Fibroblast of skin of right biceps (primary cell): Measurements from ENCODE around the gene MCOLN3.
"Not testable (repeated sequence)": the region's sequence is repeated elsewhere in the genome, so short reads cannot be mapped to it uniquely, and the experiment has no call there.

Source experiments
- DNase-seq: peaks from one replicate; pipeline ENCODE4 v3.0.0-alpha.2; 2013

MCOLN3 gene

DNA sequence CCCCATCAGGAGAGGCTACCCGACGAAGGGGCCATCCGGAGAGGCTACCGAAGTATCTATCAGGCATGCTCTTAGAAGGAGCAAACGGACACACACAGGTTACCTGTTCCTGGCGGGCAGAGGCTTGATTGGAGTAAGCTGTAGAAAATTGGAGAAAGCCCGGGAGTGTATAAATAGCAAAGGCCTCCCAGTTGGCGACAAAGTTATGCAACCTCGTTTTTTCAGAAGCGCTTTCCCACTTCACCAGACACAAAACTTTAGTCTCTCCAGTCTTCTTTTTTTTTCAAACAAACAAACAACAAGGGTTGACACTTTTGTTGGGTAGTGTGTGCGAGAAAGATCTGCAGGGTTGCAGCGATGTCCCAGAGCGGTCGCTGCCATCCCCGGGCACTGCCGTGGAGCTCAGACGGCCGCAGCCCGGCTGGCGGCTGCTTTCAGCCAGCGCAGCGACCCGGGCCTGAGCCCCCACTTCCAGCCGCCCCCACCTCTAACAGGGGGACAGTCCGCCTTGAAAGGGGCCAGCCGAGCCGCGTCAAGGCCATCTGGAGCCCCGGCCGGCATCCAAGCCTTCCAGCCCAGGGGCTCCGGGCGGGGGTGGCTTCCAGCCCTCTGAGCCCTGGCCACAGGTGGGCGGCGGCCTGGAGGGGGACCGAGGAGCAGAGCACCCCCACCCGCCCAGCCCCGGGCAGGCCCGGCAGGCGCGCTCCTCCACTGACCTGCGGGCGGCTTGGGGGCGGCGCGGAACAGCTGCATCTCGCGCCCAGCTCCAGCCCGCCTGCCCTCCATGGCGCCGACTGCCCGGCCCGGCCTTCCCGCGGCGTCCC is 616 bp downstream of the MCOLN3 start:
- DNase-seq = no peak

DNA sequence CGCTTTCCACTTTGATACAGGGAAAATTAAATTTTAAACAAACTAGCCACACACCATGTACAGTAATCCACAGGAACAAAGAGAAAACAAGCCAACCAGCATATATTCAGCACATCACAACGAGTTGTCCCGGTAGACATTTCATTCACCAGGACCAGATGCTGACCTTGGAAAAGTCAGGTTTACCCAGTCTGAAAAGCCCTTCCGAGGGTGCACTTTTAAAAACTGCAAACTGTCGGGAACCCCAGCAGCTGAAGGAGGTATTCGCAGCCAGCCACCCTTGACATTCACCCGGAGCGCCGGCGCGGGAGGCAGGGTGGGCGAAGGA is 1.2 kb downstream of the MCOLN3 start:
- DNase-seq = no peak

DNA sequence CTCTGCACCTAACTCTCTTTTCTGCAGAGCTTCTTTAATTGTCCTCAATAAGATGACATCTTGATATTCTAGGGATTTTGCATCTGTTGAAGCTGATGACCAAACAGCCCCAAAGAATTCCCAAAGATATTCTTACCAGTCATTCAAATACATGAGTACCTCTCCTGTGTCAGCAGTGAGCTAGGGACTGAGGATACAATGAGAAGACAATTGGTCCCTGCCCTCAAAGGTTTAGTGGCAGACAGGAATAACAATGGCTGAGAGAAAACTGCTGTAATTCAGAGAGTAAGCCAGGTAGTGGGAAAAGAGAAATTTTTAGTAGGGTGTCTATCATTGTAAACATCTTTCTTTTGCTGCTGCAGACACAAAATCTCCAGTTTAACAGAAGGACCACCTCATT is 5.9 kb downstream of the MCOLN3 start:
- DNase-seq = no peak

DNA sequence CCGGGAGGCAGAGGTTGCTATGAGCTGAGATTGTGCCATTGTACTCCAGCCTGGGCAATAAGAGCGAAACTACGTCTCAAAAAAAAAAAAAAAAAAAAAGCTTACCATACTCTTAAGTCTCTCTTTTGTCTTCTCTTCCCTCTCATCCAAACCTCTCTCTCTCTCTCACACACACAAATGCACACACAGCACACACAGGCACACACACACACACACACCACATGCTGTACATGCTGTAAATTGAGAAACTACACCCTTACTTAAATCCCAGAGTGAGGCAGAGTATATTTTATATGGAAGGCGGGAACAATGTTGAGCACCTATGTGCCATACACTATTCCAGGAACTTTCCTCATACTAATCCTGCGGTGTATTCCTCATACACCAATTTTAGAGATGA is 6.5 kb downstream of the MCOLN3 start:
- no peak for DNase-seq

DNA sequence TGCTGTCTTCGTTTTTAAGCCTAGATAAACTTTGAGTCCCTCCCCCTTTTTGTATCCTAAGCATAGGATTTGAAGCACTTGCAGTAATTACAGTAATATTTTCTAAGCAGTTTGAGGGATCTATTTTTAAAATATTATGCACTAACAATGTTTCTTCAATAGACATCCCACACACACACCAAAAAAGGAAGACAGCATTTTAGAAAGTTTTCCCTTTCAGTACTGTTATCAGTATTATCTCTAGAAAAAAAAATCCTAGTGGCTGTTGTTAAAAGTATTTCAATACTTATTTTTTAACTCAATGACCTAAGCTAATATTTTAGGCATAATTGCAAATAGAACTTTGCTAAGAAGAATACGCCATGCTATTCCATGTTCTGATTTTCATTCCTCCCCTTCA is 15.1 kb downstream of the MCOLN3 start:
- DNase-seq = no peak

DNA sequence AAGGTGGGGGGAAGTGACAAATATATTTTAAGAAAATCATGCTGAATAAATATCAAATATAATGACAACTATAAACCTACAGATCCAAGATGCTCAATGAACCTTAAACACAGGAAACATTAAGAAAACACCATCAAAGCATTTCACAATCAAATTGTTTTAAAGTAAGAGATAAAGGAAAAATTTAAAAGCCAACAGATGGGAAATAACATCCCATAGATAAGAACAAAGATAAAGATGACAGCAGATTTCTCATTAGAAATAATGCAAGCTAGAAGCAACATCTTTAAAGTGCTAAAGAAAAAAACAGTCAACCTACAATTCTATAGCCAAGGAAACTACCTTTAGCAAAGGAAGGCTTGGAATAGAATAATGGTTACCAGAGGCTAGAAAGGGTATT is 17.8 kb downstream of the MCOLN3 start:
- DNase-seq = no peak

DNA sequence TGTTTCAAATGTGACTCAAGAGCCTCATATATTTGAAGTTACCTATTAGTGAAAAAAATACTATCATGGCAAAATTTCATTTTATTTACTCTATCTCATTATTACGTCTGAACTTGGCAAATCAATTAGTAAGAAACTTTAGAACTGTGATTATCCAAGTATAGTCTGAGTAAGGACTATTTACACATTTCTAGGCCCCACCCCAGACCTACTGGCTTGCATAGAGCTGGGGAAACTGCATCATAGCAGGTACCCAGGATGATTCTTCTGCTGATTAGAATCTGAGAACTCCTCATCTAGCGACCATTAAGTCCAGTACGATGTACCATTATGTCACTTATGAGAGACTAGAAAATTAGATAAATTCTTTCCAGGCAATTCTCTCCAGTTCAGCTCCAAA is 20.1 kb downstream of the MCOLN3 start:
- no peak for DNase-seq

DNA sequence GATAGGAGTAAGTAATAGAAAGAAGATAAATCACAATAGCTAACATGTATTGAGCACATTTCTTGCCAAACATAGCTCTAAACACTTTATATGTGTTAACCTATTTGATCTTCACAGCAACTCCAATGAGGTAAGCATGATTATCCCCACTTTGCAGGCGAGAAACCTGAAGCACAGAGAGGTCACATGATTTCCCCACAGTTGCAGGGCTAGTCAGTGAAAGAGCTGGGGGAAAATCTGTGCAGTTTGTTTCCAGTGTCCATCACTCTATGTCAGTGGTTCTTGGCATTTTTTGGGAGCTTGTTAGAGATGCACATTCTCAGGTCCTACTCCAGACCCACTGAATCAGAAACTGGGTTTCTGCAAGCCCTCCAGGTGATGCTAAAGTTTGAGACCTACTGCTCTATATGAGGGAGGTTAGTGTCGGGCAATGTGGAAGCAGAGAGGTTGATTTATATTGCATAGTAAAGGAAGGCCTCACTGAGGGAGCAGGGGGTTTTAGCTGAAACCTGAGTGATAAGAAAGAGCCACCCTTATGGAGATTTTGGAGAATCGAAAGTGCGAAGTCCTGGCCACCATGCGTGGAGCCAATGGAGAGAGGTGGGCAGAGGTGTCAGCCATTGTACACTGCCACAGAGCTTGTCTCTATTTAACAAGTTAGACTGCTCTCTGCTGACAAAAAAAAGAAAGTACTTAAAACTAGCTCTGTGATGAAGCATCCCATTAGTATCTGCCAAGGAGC is 20.9 kb downstream of the MCOLN3 start:
- no peak for DNase-seq

DNA sequence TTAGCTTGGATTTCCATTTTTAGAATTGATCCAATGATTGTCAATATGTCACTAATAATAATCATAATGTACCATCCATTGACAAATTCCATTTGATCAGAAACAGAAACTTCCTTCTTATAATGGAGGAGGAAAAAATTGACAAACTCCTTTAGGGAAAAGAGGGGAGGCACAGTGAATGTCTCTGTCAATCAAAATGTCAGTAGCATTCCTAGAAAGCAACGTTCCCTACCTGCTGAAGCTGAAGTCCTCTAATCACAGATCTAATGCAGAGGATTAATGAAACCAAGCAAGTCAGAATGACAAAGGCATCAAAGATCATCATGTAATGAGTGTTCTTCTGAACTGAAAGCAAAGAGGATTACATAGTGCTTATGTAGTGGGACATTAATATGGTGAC is 22.4 kb downstream of the MCOLN3 start:
- DNase-seq = no peak

DNA sequence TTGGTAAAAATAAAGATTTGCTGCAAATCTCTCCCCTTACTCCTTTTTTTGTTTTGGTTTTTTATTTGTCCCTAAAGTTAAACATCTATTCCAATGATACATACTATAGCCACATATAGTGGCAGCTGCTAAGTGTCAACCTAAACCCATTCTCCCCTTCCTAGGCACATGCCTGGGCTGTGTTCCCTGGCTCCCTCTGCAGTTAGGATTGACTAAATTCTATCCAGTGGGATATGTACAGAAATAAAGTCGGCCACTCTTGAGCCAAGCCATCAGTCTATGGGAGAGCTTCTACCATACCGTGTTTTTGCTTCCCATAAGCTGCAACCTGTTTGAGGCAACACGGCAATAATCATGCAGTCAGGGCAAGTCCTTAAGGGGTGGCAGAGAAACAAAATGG is 23.6 kb downstream of the MCOLN3 start:
- no peak for DNase-seq

DNA sequence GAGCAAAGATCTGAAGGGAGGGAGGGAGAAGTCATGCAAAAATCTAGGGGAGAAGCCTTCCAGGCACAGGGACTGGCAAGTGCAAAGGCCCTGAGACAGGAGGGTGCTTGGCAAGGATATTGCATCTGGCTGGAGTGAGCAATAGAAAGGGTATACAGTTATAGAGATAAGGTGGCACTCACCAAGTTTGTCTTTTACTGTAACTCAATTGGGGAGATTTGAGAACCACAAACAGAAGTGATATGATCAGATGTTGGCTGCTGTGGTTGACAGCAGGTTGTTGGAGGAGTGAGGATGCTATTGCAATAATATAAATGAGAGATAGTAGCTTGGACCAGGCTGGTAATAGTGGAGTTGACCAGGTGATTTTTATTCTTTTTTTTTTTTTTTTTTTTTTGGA is 25.6 kb downstream of the MCOLN3 start:
- no peak for DNase-seq

DNA sequence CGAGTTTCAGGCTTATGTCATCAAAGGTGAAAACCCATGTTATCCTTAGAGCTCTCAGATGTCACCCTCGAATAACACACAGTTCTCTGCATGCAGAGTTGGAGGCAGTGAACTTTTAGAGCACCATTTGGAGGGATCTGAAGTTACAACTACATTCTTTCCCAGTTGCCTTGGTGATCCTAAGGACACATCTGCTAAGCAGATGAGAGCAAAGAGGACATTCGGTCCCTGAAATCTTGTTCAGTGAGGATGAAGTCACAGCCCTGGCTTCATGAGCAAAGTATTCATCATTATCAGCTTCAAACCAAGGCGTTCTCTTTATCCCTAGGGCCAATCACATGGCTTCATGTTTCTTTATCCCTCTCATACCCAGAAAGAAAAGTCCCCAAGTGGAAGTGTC is 28.3 kb downstream of the MCOLN3 start:
- DNase-seq = peak; percentile 28

DNA sequence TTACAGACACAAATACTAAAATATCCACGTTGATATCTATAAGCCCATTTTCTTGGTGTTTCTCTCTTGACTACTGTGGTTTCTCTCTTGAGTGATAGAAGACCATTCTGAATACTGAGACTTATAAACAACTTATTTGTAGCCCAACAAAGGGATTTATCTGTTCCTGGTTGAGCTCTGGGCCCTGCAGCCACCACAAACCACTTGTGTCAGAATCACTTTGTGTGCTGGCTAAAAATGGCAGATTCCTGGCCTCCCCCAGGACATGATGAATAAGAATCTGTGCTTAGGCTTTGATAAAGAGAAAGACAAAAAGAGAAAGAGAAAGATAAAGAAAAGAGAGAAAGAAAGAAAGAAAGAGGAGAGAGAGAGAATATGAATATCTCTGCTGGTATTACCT is 32.5 kb downstream of the MCOLN3 start:
- no peak for DNase-seq

DNA sequence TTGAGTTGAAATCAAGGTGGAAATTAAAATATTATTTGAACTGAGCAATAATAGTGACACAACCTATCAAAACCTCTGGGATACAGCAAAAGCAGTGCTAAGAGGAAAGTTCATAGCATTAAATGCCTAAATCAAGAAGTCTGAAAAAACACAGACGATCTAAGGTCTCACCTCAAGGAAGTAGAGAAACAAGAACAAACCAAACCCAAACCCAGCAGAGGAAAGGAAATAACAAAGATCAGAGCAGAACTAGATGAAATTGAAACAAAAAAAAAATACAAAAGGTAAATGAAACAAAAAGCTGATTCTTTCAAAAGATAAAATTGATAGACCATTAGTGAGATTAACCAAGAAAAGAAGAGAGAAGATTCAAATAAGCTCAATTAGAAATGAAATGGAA is 42.7 kb downstream of the MCOLN3 start:
- DNase-seq = not testable (repeated sequence)

DNA sequence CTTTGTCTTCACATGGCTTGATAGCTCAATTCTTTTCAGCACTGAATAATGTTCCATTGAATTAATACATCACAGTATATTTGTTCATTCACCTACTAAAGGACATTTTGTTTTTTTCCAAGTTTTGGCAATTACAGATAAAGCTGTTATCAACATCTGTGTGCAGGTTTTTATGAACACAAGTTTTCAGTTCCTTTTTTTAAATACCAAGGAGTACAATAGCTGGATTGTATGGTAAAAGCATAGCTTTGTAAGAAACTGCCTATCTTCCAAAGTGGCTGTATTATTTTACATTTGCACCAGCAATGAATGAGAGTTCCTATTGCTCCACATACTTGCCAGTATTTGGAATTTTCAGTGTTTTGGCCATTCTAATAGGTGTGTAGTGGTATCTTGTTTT is 46.6 kb downstream of the MCOLN3 start:
- DNase-seq = no peak

DNA sequence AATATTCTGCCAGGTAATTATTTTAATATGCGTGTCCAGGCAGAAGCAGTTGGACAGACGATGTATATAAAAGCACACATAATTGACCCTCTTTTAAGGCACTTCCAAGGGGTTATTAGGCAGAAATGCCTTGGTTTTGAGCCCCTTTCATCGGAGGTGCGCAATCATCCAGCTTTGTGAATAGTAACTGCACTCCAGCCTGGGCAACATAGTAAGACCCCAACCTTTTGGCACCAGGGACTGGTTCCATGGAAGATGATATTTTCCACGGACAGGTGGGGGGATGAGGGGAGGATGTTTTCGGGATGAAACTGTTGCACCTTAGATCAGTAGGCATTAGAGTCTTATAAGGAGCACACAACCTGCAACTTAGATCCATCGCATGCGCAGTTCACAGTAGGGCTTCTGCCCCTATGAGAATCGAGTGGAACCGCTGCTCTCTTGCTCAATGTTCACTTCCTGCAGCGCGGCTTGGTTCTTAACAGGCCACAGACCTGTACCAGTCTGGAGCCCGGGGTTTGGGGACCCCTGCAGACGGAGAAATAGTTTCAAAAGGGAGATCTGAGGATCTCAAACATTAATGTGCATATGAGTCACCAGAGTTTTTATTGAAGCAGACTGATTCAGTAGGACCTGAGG is 49.5 kb downstream of the MCOLN3 start:
- peak; percentile 12 for DNase-seq

DNA sequence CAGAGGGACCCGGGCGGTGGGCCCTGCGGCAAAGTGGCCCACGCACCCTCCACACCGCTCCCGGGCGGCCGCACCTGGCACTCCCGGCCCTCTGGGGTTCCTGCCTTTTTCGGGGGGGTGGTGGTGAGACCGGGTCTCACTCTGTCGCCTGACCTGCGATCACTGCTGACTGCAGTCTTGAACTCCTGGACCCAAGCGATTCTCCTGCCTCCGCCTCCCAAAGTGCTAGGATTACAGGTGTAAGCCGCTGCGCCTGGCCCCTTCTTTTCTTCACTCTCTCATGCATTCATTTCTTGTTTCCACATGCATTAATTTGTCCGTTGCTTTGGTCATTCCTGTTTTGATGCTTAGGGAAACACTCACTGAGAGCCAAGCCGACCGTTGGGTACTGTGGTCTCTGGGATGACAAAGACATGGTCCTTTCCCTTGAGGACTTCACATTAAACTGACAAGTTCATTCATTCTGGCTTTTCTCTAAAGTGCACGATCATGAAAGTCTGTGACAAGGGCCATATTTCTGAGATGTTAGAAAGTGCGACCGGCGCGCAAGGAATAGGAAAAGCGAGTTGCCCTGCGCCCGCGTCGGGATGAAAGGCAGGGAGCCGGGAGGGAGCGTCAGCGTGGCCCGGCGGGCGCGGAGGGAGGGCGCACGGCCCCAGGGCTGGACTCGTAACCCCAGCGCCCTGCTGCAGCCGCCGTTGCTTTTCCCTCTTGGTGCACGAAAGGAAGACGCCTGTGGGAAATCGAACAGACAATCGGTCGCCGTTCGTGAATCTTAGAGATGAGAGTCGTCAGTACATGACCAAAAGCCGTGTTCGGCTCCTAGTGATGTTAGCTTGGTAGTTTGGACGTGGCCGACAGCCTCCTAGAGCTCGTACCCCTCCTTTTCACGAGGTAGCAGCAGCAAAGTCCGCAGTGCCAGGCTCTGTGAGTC is 50.4 kb downstream of the MCOLN3 start:
- DNase-seq = peak; percentile 14

DNA sequence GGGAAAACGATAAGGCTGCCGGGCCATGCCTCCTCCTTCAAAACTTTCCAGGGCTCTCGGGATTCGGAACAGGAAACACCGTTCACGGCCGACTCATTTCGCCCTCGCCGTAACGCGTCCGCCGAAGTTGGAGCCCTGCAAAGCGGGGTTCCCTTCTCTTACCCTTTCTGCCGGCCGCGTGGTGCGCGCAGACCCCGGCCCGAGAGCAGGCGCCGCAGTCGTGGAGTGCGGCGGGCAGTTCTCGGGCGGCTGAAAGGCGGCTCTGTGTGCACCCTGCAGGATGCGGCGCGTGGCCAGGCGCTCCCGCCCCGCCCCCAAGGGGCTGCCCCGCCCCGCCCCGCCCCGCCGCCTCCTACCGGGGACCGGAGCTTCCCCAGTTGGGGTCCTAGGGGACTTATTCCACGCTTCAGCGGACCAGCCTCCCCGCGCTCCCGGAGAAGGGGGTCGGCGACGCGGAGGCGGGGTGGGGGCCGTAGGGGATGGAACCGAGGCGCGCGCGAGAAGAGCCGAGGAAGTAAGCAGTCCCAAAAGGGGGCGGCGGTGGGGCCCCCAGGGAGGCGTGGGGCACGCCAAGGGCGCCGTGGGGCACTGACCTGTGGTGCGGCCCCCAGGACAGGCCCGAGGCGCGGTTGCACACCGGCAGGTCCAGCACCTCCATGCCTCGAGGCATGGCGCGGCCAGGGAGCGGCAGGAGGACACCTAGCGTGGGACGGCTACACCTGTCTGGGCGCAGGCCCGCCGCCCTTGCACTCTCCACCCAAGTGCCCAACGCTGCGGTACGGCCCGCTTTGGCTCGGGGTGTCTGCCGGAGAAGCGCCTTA is 51.2 kb downstream of the MCOLN3 start, which contains the start of gene MCOLN2:
TSS of gene MCOLN2 (minus strand) at position 268 of the 821 bp plus-strand sequence. CDS start at position 27, 241 bp downstream.
- peak; percentile 31 for DNase-seq

DNA sequence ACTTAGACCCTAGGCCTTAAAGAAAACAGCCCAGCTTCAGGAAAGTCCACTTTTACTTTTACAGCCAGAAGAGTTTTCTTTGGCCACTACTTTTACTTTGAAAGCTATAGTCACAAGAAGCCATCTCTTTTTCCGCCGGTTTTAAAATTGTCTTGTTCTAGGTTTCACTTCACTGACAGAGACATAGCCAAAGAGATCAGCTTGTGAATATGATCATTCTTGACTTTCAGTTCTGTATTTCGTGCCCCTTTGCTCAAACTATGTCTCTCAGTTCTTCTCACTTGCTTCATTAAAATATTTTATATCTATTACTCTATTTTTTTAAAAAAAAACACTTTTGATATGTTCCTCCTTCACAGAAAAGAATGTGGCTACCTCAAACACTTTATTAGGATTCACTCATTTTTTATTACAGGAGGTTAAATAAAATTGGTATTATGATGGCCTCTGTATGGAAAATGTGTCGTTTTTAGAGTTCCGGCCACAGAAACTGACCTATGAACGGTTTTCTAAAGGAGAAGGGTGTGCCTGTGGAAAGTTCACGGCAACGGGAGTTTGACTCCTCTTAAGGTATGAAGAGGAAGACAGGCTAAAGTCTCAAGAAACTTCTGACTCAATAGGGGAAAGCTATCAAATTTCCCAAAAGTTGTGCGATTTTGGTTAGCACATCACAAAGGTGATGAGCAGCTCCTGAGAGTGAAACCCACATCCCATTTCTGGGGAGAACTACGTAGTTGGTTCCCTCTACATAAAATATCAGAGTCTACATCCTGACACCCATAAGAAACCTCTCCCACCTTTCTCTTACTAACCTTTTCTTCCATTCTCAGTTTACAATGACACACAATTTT is 52.6 kb downstream of the MCOLN3 start:
- DNase-seq = no peak

DNA sequence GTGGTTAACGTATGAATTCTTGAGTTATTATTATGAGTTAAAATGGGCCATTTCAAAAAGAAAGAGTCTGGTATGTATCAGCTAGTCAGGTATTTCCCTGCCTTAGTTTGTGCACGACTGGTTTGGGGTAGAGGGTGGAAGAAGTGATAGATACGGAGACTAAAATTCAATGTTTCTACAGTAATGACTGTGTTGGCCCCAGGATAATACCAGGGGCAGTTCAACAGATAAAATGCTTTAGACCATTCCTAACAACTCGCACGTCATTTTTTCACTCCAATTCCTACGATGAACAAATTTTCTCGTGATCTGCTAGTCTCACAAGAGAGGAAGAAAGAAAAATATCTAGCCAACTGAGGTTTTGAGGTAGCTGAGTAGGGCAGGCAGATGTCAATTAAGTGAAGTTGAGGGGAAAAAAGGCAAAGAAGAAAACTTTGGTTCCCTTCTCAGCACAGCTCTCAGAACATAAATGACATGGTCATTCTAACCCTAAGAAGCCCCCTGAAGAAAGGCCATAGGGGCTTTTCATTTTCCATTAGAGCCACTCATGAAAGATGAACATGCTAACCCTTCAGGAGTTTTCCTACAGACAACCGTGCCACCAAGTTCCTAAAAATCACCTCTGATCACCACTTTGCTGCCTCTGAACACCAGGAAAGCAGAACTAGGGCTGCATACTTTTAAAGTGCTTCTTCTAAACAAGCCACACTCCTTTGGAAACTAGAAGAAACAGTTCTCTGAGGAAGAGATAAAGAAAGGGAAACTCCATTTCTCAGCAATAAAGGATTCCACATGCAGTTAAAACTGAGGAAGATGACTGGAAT is 57.0 kb downstream of the MCOLN3 start:
- no peak for DNase-seq
